DOHH2 (cell line): ENCODE data around the gene F12.

ENCODE experiments used
- EZH2phosphoT487 ChIP-seq: fragments of 200-600 bp; sonication (generic); IDR thresholded peaks from 2 replicates; pipeline ENCODE4 v1.6.1; 2017; ENCODE audit warnings: borderline replicate concordance, mild to moderate bottlenecking, antibody characterized with exemption, low read length, moderate library complexity, mixed read lengths
- TF ChIP-seq, protein P1 (sequence below): fragments of 200-600 bp; sonication (generic); IDR thresholded peaks from one replicate; pipeline ENCODE4 v1.5.1; 2014; ENCODE audit warnings: antibody characterized with exemption, mild to moderate bottlenecking, low read depth, low read length; ENCODE audit not compliant: poor library complexity, severe bottlenecking

DNA sequence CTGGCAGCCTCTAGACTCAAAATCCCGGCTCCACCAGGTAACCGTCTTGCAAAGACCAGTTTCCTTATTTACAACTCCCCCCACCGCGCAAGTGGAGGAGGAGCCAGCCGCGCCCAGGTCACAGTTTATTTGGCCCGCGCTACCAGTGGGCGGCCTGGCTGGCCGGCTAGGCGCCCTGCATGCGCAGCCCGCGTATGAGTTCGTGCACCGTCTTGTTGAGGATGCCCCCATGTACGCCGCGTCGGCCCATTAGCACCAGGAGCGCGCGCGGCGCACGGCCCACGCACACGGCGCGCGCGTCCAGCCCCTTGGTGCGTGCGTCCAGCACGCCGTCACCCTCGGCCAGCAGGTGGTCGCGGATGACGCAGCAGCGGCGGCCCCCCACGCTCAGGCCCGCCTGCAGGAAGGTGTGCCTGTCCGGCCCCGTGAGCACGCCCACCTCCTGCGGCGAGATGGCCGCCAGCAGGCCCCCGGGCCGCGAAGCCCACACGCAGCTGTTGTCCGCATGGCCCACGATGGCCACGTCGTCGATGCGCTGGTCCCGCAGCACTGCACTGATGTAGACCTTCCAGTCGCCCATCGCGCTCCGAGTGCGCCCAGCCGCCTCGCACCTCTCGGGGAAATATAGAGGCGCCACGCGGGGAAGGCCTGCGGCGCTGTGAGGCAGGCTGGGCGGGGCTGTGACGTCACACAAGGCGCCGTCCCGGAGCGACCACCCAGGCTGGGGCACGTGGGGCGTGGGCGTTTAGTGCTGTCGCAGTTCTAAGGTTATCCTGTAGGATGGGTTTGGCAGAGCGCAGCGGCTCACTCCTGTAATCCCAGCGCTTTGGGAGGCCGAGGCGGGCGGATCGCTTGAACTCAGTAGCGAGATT lies 9.1 kb downstream of the F12 start, which contains the start of gene PFN3:
- TF ChIP-seq, protein P1, sequence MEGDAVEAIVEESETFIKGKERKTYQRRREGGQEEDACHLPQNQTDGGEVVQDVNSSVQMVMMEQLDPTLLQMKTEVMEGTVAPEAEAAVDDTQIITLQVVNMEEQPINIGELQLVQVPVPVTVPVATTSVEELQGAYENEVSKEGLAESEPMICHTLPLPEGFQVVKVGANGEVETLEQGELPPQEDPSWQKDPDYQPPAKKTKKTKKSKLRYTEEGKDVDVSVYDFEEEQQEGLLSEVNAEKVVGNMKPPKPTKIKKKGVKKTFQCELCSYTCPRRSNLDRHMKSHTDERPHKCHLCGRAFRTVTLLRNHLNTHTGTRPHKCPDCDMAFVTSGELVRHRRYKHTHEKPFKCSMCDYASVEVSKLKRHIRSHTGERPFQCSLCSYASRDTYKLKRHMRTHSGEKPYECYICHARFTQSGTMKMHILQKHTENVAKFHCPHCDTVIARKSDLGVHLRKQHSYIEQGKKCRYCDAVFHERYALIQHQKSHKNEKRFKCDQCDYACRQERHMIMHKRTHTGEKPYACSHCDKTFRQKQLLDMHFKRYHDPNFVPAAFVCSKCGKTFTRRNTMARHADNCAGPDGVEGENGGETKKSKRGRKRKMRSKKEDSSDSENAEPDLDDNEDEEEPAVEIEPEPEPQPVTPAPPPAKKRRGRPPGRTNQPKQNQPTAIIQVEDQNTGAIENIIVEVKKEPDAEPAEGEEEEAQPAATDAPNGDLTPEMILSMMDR, result no peak
- TF ChIP-seq EZH2phosphoT487, result no peak
